NCI-H1092 treated with DMSO at 0.1 percent for 48 hours (cell line): Measurements from ENCODE around the gene KHDC3L.
"Not testable (repeated sequence)": the region's sequence is repeated elsewhere in the genome, so short reads cannot be mapped to it uniquely, and the experiment has no call there.

Experiments
- DNase-seq: peaks from one replicate; lab custom pipeline; 2025; lab: John Stamatoyannopoulos, UW

KHDC3L gene

DNA sequence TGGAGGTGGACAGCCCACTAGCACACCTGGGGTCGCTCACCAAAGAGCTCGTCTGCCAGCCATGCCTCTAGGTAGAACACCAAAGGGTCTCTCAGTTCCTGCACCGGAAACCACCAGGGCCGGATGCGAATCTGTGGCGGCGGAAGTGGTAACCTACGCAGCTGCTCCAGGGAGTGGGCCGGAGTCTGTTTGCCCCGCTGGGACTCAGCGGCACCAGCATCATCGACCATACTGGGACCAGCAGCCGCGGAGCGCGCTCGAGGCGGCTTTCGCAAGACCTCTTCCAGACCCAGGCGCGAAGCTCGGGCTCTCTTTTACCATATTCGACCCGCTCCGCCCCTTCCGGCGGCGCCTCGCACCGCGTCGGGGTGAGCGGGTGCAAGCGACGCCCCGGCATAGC lies 7.1 kb downstream of the KHDC3L start, which contains the start of gene OOEP:
Gene OOEP (minus strand): TSS at position 335 of the 400 bp plus-strand sequence. CDS start 105 bp downstream, at position 230.
- no peak for DNase-seq

DNA sequence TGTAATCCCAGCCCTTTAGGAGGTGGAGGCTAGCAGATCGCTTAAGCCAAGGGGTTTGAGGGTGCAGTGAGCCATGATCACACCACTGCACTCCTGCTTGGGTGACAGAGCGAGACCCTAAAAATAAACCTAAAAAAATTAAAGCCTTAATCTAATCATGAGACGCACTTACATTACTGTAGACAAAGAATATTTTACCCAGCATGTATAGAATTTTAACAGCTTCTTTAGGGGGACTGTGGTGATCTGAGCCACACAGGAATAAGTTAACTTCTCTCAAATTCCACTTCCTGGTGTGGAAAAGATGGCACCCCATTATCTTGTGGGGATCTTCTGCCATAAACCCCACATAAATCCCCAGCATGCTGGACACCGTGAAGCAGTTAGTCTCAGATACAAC lies 9.5 kb downstream of the KHDC3L start:
- no peak for DNase-seq

DNA sequence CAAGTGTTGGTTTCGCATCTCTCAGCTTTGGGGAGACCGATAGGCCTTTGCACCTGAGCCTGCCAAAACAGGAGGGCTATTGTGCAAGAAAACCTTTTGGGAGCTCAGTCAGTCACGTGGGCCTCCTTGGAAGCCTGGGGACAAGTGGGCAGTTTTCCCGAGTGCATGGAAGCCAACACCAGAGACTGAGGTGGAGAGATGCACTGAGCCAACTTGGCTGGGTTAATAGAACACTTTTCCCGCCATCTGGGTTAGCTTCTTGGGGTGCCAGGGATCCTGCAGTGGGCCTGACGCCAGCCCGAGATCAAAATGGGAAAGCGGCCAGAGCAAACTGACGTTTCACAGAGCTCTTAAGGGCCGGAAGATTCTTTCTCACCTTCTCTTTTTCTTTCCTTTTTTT lies 10.1 kb downstream of the KHDC3L start:
- DNase-seq = no peak

DNA sequence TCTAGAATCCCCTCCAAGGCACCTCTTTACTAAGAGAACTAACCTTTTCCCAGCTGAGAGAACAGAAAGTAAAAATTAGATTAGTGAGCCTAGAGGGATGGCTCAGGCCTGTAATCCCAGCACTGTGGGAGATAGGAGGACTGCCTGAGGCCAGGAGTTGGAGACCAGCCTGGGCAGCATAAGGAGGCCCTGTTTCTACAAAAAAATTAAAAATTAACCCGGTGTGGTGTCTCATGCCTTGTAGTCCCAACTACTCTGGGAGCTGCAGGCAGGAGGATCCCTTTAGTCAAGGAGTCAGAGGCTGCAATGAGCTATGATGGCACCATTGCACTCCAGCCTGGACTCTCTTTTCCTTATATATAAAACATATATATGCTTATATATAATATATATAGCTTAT lies 12.8 kb downstream of the KHDC3L start:
- no peak for DNase-seq

DNA sequence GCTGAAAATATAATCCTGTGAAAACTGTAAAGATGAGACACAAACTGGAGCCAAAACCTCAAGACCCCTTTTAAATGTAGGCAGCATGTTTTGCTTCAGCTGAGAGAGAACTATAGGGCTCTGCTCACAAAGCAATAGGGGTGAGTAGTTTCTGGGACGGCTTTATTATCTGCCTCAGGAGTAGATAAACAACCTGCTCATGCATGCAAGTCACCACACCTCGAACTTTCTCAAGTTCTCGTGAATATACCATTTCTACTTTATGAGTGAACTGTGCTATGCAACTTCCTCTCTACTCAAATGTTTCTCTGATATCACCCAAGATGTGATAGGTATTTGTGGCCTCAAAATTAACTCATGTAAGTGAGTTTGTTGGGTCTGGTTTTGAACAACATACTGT lies 14.8 kb downstream of the KHDC3L start:
- DNase-seq = no peak

DNA sequence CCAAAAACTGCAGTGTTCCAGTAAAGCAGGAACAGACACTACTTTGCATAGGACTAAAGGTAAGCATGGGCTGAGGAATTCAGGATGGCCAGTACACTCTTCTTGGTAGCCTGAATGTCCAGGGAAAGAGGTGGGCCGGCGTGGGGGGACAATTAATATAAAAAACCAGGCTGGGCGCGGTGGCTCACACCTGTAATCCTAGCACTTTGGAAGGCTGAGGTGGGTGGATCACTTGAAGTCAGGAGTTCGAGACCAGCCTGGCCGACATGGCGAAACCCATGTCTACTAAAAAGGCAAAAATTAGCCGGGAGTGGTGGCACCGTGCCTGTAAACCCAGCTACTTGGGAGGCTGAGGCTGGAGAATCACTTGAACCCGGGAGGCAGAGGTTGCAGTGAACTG lies 19.1 kb downstream of the KHDC3L start:
- DNase-seq = not testable (repeated sequence)

DNA sequence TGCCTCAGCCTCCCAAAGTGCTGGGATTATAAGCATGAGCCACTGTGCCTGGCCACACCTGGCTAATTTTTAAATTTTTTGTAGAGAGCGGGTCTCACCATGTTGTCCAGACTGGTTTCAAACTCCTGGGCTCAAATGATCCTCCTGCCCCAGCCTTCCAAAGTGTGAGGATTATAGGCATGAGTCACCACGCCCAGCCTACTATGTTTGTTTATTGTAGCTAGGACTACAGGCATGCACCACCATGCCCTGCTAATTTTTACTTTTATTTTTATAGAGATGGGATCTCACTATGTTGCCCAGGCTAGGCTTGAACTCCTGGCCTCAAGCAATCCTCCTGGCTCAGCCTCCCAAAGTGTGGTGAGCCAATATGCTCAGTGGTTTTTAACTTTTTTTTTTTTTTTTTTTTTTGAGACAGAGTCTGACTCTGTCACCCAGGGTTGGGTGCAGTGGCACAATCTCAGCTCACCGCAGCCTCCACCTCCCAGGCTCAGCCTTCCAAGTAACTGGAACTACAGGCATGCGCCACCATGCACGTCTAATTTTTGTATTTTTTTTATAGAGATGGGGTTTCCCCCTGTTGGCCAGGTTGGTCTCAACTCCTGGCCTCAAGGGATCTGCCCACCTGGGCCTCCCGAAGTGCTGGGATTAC lies 20.1 kb downstream of the KHDC3L start:
- no peak for DNase-seq

DNA sequence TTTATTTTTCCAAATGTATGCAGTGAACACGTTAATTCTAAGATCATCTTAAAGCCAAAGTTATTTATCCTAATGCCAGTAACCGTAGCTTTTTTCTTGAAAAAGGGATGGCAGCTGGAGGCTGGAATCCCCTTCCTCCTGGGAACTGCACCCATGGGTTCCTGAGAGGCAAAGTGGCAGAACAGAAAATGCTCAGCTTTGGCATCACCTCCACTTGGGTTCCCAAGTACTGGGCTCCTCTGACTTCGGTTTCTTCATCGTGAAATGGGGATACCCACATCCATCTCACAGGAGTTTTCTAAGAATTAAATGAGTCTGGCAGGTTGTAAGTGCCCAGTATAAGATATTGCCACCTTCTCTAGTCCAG lies 26.0 kb downstream of the KHDC3L start:
- DNase-seq = no peak

DNA sequence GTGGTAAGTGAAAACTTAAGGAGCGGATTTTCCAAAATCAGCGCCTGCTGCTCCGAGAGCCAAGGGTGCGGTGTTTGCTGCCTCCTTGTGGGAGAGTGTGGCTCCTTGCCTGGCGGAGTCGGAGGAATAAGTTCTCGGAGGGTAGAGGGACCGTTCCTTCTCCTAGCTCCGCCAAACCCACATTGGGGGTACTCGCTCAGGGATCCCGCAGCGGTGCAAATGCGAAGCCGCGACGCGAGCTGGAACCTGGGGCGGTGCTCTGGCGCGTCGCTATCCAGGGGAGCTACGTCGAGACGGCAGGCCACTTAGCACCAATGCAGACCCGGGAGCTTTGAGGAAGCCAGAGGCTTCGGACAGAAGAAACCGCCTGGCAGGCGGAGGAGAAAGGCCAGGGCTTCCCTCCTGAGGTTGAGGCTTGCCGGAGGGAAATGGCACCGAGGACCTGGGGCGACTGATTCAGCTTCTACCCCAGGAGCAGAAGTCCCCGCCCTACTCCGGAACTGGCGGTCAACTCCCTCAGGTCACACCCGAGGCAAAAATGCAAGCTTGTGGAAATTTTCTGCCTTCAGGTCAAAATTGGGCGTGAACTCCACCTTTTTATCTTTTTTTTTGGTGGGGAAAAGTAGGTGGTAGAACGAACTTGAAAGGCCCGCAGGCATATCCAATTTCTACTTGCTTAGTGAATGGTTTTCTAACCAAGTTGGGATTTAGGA lies 26.5 kb downstream of the KHDC3L start:
- peak; percentile 10 for DNase-seq

DNA sequence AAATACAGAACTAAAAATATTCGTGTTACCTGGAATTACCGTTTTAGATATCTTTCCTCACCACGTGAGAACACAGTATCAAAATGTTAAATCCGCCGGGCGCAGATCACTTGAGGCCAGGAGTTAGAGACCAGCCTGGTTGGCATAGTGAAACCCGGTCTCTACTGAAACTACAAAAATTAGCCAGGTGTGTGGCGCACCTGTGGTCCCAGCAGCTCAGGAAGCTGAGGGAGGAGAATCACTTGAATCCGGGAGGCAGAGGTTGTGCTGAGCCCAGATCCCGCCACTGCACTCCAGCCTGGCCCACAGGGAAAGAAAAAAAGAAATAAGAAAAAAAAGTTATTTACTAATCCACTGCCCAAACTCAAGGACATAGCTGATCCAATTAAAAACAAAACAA lies 27.4 kb downstream of the KHDC3L start:
- no peak for DNase-seq

DNA sequence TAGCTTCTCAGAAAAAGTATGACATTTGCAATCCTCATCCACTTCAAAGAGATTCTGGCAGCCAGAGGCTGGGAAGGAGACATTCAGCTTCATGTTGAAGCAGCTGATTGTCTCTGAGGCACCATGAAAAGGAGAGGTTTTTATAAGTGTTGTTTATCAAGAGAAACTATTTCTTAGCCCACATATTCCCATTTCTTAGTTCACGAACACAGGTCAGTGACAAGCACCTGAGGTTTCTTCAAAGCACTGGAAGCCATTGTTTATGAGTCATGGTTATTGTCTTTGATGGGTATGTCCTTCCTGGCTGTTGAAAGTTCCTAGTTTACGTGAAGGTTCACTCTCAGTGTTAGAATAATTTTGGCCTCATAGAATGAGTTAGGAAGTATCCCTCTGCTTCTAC lies 29.2 kb downstream of the KHDC3L start:
- DNase-seq = no peak

DNA sequence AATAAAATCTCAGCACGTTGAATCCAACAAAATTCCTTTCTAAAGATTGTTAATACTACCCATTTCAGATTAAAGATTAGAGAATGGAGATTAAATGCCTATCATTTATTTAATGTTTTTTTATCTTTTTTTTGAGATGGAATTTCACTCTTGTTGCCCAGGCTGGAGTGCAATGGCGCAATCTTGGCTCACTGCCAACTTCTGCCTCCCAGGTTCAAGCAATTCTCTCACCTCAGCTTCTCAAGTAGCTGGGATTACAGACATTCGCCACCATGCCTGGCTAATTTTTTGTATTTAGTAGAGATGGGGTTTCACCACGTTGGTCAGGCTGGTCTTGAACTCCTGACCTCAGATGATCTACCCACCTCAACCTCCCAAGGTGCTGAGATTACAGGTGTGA lies 29.7 kb downstream of the KHDC3L start:
- not testable (repeated sequence) for DNase-seq

DNA sequence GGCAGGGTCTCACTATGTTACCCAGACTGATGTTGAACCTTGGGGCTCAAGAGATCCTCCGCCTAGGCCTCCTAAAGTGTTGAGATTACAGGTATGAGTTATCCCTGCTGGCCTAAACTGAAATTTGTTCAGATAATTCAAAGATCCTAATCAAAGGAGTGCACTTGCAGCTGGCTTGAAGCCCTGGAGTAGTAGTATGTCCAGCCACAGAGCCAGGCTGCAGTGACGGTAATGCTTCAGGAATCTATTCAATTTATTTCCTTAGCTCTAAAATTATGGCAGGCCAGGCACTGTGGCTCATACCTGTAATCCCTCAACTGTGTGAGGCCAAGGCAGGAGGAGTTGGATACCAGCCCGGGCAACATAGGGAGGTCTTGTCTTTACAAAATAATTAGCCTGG lies 30.8 kb downstream of the KHDC3L start:
- no peak for DNase-seq

DNA sequence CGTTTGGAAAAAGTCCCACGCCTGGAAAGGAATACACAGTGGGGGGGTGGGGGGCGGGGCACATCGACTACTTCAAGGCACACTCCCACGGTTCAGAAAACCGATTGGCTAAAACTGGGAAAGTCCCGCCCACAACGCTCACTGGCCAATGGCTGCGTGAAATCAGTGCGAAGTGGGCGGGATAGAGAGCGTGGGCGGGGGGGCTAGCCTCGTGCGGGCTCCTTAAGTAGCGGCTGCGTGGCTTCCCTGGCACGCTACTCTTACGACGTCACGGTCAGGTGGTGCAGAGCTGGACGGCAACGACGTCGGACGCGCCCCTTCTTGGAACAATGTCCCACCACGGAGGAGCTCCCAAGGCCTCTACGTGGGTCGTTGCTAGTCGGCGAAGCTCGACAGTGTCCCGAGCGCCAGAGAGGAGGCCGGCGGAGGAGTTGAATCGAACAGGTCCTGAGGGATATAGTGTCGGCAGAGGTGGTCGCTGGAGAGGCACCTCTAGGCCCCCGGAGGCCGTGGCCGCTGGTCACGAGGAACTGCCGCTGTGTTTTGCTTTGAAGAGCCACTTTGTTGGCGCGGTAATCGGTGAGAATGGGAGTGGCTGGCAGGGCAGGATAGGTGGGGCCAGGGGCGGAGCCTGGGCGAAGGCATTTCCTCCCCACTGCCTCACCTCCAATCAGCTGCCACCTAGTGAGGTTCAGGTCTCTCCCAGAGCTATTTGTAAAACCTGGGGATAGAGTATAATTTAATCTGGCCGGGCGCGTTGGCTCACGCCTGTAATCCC lies 32.3 kb downstream of the KHDC3L start, which contains the start of gene DDX43:
Gene DDX43 (plus strand): TSS at position 252 of the 778 bp plus-strand sequence. CDS start 78 bp downstream, at position 330.
- peak; percentile 4 for DNase-seq

DNA sequence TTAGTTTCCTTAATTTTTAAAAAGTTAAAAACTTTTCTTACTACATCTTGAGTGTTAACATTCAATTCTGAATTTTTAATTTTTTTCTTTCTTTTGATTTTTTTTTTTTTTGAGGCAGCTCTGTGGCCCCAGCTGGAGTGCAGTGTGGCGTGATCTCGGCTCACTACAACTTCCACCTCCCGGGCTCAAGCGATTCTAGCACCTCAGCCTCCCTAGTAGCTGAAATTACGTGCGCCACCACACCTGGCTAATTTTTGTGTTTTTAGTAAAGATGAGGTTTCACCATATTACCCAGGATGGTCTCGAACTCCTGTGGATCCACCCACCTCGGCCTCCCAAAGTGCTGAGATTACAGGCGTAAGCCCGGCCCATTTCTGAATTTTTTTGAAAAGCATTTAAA lies 33.4 kb downstream of the KHDC3L start:
- DNase-seq = no peak

DNA sequence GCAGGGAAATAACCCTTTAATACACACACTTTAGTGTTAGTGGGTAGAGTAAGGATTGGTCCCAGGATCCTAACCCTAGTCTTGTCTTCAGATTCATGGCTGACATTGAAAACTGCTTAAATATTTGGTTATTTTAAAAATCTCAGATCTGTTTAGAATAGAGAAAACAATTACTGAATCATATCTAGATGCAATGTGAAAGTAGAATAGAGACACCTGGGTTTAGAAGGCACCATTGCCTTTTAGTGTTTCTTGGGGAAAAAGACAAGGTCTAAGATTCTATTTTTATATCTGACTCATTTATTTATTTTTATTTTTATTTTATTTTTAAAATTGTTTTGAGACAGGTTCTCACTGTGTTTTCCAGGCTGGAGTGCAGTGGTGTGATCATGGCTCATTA lies 38.2 kb downstream of the KHDC3L start:
- no peak for DNase-seq

DNA sequence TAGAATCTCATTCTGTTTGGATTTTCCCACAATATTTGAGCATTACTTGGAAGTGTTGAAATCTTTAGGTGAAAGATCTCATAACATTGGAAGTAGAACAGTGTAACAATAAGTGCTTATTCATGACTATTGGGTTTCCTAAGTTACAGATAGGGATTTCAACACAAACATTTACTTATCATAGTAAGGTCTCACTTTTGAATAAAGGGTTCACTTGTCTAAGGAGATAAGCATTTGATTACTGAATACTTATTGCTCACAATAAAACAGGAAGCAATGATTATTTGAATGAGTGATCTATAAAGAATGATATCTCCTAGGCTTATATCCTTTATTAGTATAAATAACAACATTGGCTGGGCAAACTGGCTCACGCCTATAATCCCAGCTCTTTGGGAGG lies 46.9 kb downstream of the KHDC3L start:
- DNase-seq = no peak

DNA sequence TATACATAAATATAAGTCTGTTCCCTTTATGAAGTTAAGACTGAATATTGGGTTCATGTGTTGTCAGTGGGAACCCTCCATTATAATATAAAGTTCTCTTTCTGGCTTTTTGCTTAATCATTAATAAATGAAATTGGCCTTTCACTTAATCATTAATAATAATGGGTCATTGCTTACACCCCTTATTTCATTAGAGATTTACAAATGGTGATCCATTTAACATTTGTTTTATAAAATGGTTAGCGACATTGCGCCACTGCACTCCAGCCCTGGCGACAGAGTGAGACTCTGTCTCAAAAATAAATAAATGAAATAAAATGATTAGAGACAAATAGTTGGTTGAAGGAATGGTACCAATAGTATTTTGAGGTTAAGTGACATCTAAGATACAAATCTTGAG lies 50.6 kb downstream of the KHDC3L start:
- no peak for DNase-seq
